Ishikawa (cell line): ENCODE measurements around the gene XKR3.

Experiments used
- CEBPB ChIP-seq: IDR thresholded peaks from 2 replicates; pipeline ENCODE4 v1.6.1; 2012
- CREB1 ChIP-seq: IDR thresholded peaks from 2 replicates; pipeline ENCODE4 v1.6.1; 2012; ENCODE audit warnings: low read depth
- EGR1 ChIP-seq: IDR thresholded peaks from 2 replicates; pipeline ENCODE4 v1.6.1; 2012
- EP300 ChIP-seq: IDR thresholded peaks from 2 replicates; pipeline ENCODE4 v1.6.1; 2012; ENCODE audit warnings: borderline replicate concordance
- FOXM1 ChIP-seq: IDR thresholded peaks from 2 replicates; pipeline ENCODE4 v1.6.1; 2012; ENCODE audit warnings: low read depth, borderline replicate concordance
- NFIC ChIP-seq: IDR thresholded peaks from 2 replicates; pipeline ENCODE4 v1.6.1; 2012
- RAD21 ChIP-seq: IDR thresholded peaks from 2 replicates; pipeline ENCODE4 v1.6.1; 2012; ENCODE audit warnings: low read depth
- TAF1 ChIP-seq: IDR thresholded peaks from 2 replicates; pipeline ENCODE4 v1.6.1; 2012; ENCODE audit warnings: low read depth, mild to moderate bottlenecking
- TCF12 ChIP-seq: IDR thresholded peaks from 2 replicates; pipeline ENCODE4 v1.6.1; 2012; ENCODE audit warnings: low read depth
- TEAD4 ChIP-seq: IDR thresholded peaks from 2 replicates; pipeline ENCODE4 v1.6.1; 2012
- YY1 ChIP-seq: IDR thresholded peaks from 2 replicates; pipeline ENCODE4 v1.6.1; 2012; ENCODE audit warnings: low read depth
- ZBTB7A ChIP-seq: IDR thresholded peaks from 2 replicates; pipeline ENCODE4 v1.6.1; 2012; ENCODE audit warnings: low read depth
- TF ChIP-seq, protein P1 (sequence below): IDR thresholded peaks from 2 replicates; pipeline ENCODE4 v1.6.1; 2012
- TF ChIP-seq, protein P2 (sequence below): IDR thresholded peaks from 2 replicates; pipeline ENCODE4 v1.6.1; 2012
- TF ChIP-seq, protein P3 (sequence below): IDR thresholded peaks from 2 replicates; pipeline ENCODE4 v1.6.1; 2012; ENCODE audit warnings: low read depth, mild to moderate bottlenecking

The XKR3 gene

DNA sequence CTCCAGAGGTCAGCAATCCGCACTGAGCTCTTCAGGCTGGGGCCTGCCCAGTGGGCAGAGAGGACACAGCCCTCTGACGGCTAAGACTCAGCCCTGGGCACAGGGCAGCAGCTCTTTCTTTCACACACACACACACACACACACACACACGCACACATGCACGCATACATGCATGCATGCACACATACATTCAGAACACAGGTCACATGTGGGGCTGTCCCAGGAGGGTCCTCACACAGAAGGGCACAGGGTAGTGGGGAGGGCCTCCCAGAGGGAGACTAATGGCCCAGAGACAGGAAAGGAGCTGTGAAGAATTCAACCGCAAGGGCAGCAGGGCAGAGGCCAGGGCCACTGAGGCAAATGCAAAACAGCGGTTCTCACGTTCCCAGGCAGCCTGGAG, 20.3 kb upstream of the XKR3 start:
- TF ChIP-seq TEAD4 (no peak), YY1 (no peak), CREB1 (no peak), EGR1 (no peak), NFIC (no peak), CEBPB (no peak)
- TF ChIP-seq, protein P1, sequence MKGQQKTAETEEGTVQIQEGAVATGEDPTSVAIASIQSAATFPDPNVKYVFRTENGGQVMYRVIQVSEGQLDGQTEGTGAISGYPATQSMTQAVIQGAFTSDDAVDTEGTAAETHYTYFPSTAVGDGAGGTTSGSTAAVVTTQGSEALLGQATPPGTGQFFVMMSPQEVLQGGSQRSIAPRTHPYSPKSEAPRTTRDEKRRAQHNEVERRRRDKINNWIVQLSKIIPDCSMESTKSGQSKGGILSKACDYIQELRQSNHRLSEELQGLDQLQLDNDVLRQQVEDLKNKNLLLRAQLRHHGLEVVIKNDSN, result no peak

DNA sequence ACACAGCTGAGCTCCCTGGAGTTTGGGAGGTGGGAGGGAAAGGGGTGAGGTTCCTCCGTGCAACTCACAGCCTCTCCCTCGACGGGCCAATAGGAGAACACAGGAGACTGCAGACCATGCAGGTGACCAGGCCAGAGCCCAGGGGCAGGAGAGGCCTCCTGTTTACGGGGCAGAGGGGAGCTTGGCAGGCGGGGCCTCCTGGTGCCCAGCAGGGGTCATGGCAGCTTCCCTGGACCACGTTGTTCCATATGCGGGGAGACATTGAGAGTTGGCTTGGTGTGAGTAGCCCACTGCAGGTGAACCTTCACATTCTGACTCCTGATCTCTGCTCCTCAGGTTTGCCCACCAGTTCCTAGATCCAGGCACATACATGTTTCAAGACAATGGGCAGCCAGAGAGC, 19.3 kb upstream of the XKR3 start:
- TF ChIP-seq TAF1 (no peak), CEBPB (no peak), TEAD4 (no peak), YY1 (no peak)

DNA sequence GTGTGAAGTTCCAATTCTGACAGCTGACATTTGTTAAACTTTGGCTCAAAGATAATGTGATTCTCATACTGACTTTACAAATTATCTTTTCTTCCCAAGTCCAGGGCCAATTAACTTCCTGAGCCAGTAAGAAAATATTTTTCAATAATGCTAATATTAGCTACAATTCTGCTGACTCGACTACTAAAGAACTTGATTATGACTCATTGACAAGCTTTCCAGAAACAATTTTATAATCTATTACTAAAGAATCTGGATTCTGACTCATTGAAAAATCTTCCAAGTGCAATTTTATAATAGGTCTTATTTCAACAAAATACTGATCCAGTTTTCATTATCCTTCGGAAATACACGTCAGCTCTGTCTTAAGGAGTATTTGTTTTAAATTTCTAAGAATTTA, 12.9 kb upstream of the XKR3 start:
- TF ChIP-seq CEBPB, result no peak
- no peak for TF ChIP-seq EGR1
- TF ChIP-seq, protein P2, sequence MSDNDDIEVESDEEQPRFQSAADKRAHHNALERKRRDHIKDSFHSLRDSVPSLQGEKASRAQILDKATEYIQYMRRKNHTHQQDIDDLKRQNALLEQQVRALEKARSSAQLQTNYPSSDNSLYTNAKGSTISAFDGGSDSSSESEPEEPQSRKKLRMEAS, result no peak
- TF ChIP-seq CREB1, result no peak
- TF ChIP-seq TCF12, result no peak

DNA sequence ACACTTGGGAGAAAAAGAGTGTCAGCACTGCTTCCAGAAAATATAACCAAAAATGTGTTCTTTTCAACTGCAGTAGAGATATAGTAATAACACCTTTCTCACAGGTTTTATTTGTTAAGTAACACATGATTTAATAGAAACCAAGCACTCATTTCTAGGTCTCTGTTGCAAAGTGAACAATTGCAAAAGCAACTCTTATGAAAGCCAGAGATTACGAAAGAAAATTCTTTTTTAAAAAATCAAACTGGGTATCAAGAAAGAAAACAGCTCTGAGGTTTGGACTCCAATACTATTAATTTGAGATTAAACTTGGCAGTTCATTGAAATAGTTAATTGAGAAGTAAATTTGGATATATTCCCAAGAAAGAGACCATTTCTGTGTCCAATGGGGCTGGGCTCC, 9.8 kb upstream of the XKR3 start:
- no peak for TF ChIP-seq CEBPB
- TF ChIP-seq YY1, result no peak
- no peak for TF ChIP-seq TAF1
- no peak for TF ChIP-seq EP300
- TF ChIP-seq EGR1, result no peak
- TF ChIP-seq, protein P2, result no peak
- TF ChIP-seq NFIC, result no peak
- TF ChIP-seq CREB1, result no peak
- no peak for TF ChIP-seq TCF12
- TF ChIP-seq ZBTB7A, result no peak
- TF ChIP-seq RAD21, result no peak
- no peak for TF ChIP-seq TEAD4
- TF ChIP-seq, protein P3, sequence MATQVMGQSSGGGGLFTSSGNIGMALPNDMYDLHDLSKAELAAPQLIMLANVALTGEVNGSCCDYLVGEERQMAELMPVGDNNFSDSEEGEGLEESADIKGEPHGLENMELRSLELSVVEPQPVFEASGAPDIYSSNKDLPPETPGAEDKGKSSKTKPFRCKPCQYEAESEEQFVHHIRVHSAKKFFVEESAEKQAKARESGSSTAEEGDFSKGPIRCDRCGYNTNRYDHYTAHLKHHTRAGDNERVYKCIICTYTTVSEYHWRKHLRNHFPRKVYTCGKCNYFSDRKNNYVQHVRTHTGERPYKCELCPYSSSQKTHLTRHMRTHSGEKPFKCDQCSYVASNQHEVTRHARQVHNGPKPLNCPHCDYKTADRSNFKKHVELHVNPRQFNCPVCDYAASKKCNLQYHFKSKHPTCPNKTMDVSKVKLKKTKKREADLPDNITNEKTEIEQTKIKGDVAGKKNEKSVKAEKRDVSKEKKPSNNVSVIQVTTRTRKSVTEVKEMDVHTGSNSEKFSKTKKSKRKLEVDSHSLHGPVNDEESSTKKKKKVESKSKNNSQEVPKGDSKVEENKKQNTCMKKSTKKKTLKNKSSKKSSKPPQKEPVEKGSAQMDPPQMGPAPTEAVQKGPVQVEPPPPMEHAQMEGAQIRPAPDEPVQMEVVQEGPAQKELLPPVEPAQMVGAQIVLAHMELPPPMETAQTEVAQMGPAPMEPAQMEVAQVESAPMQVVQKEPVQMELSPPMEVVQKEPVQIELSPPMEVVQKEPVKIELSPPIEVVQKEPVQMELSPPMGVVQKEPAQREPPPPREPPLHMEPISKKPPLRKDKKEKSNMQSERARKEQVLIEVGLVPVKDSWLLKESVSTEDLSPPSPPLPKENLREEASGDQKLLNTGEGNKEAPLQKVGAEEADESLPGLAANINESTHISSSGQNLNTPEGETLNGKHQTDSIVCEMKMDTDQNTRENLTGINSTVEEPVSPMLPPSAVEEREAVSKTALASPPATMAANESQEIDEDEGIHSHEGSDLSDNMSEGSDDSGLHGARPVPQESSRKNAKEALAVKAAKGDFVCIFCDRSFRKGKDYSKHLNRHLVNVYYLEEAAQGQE, result no peak

DNA sequence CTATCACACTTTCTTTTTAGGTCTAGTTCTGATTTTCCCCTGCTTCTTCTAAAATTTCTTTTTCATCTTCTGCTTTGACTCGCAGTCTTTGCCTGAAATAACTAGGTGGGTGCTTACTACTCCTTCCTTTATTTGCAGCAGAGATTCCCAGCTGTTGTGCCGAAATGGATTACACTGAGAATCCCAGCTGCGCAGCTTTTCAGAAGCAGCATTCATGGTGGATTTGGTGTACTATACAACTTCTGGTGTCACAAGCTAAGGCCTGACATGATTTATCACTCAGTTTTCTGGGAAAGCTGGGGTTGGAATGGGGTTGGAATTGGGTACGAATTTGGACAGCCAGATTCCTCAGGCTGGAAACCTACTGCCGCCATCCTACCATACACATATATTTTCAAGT, 6.0 kb upstream of the XKR3 start:
- TF ChIP-seq TAF1, result no peak
- TF ChIP-seq CREB1, result no peak
- TF ChIP-seq EP300, result no peak
- TF ChIP-seq CEBPB, result no peak

DNA sequence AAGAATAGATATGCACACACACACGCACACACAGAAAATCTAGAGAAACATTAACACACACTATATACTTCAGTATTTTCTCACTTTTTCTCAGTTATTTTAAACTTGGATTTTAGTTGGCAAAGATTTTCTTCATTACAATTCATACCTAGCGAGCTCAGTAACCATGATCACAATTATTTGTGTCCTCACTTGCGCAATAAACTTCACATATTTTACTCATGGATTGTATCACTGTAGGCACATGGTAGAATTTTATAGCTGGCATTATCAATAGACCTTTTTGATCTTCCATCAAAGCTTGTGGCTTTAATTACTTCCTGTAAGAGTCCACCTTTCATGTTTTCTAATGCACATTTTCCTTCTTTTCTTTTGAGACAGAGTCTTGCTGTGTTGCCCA, 4.8 kb upstream of the XKR3 start:
- no peak for TF ChIP-seq ZBTB7A
- TF ChIP-seq, protein P2, result no peak
- TF ChIP-seq CEBPB, result no peak
- TF ChIP-seq RAD21, result no peak
- TF ChIP-seq, protein P3, result no peak
- TF ChIP-seq YY1, result no peak

DNA sequence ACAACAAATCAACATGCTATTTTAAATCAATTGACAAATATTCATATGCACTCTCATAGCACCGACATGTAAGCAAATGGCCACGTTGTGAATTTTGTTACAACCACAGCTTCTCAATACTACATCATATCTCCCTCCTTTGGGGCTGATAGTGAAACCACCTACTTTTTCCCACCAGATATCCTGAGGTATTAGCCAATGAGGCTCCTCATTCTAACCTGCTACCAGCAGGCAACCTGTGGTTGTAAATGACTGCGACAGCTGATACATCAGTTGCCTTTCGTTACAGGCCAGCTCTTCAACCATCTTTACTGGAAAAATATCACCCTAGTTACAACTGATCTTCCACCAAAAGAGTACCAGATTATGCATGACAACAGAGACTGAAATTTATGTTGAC, 3.7 kb upstream of the XKR3 start:
- TF ChIP-seq CEBPB, result no peak
- TF ChIP-seq EGR1, result no peak
- TF ChIP-seq, protein P3, result no peak
- no peak for TF ChIP-seq FOXM1
